SU-DHL-6 (cell line): Measurements from ENCODE around the gene EGFL8.
"Not testable (repeated sequence)": the region's sequence is repeated elsewhere in the genome, so short reads cannot be mapped to it uniquely, and the experiment has no call there.

Experiments used
- H2AFZ ChIP-seq: fragments of 200-600 bp; sonication (generic); 2 replicates; pipeline ENCODE4 v1.6.1; 2014; ENCODE audit warnings: low read depth, mild to moderate bottlenecking, moderate library complexity, mixed read lengths, antibody characterized with exemption, low read length; ENCODE audit not compliant: severe bottlenecking
- H3F3A ChIP-seq: fragments of 200-600 bp; shearing (Covaris generic); 2 replicates; pipeline ENCODE4 v1.6.0; 2016; ENCODE audit warnings: antibody characterized with exemption, mild to moderate bottlenecking; ENCODE audit not compliant: insufficient read depth
- H3K27ac ChIP-seq: fragments of 200-600 bp; sonication (generic); 2 replicates; pipeline ENCODE4 v1.5.1; 2016; ENCODE audit warnings: low read depth, mild to moderate bottlenecking, low read length, moderate library complexity, mixed read lengths
- H3K27me3 ChIP-seq: fragments of 200-600 bp; sonication (generic), shearing (Covaris generic); 2 replicates; pipeline ENCODE4 v1.6.0; 2014; ENCODE audit warnings: mild to moderate bottlenecking, low read length
- H3K36me3 ChIP-seq: fragments of 200-600 bp; sonication (generic); 2 replicates; pipeline ENCODE4 v1.6.1; 2014; ENCODE audit warnings: mild to moderate bottlenecking, low read length, mixed read lengths
- H3K4me2 ChIP-seq: fragments of 300-600, 200-600 bp; shearing (Covaris generic), sonication (generic); 2 replicates; pipeline ENCODE4 v1.6.0; 2014; ENCODE audit warnings: low read length, low read depth, mild to moderate bottlenecking; ENCODE audit not compliant: poor library complexity, severe bottlenecking
- H3K4me3 ChIP-seq: fragments of 200-600 bp; sonication (generic); 2 replicates; pipeline ENCODE4 v1.5.1; 2014; ENCODE audit warnings: antibody characterized with exemption, low read length, mild to moderate bottlenecking, mixed read lengths; ENCODE audit not compliant: insufficient read depth, poor library complexity, severe bottlenecking
- H3K79me2 ChIP-seq: fragments of 200-600 bp; sonication (generic); 2 replicates; pipeline ENCODE4 v1.6.1; 2014; ENCODE audit warnings: mild to moderate bottlenecking, low read length, moderate library complexity; ENCODE audit not compliant: insufficient read depth
- H3K9ac ChIP-seq: fragments of 200-600 bp; sonication (generic); 2 replicates; pipeline ENCODE4 v1.7.0; 2014; ENCODE audit warnings: mild to moderate bottlenecking, low read length
- H3K9me2 ChIP-seq: fragments of 200-600 bp; sonication (generic); replicated peaks from 2 replicates; pipeline ENCODE4 v1.6.1; 2014; ENCODE audit warnings: low read length; ENCODE audit not compliant: insufficient read depth
- H3K9me3 ChIP-seq: fragments of 200-600 bp; sonication (generic); 2 replicates; pipeline ENCODE4 v1.6.1; 2014; ENCODE audit warnings: low read length, mixed read lengths; ENCODE audit not compliant: insufficient read depth
- H4K20me1 ChIP-seq: fragments of 200-600 bp; sonication (generic); 2 replicates; pipeline ENCODE4 v1.6.1; 2014; ENCODE audit warnings: low read depth, mild to moderate bottlenecking, antibody characterized with exemption, low read length, moderate library complexity, mixed read lengths
- EZH2phosphoT487 ChIP-seq: fragments of 200-600 bp; sonication (generic), shearing (Covaris generic); conservative IDR thresholded peaks from 2 replicates; pipeline ENCODE4 v1.6.1; 2018; ENCODE audit warnings: mild to moderate bottlenecking, antibody characterized with exemption, low read length, moderate library complexity, mixed read lengths
- TF ChIP-seq, protein P1 (sequence below): fragments of 200-600 bp; sonication (generic); IDR thresholded peaks from one replicate; pipeline ENCODE4 v1.5.1; 2017; ENCODE audit warnings: antibody characterized with exemption, mild to moderate bottlenecking, low read length, moderate library complexity; ENCODE audit not compliant: insufficient read depth, poor library complexity, severe bottlenecking

EGFL8 gene

DNA sequence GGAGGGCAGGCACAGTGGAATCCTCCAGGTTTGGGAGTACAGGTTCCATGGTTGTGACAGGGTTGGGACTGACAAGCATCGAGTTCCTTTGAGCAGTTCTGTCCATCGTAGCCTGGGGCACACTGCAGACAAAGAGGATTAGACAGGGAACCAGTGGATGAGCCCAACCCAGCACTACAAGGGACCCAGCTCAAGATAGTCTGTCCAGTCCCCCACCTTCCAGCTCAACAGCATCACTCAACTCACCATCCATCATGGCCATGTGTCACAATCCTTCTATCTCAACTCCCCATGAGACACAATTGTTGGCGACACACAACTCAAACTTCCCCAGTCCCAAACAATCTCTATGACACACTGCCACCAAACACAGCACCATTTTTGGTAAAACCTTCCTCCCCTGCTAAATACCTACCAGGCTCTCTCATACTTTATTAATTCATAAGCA lies 39.9 kb downstream of the EGFL8 start:
- Histone ChIP-seq H3K4me3 (no peak overlapping the region), H3K27ac (no peak overlapping the region), H3F3A (no peaks in the 10 kb centered on the region), H3K9me2 (no peaks in the 10 kb centered on the region), H2AFZ (no peak overlapping the region), H3K9ac (no peak overlapping the region), H3K4me2 (no peak overlapping the region), H3K9me3 (no peaks in the 10 kb centered on the region), H3K79me2 (no peaks in the 10 kb centered on the region), H3K27me3 (no peaks in the 10 kb centered on the region), H4K20me1 (no peaks in the 10 kb centered on the region), H3K36me3 (no peaks in the 10 kb centered on the region)
- TF ChIP-seq, protein P1, sequence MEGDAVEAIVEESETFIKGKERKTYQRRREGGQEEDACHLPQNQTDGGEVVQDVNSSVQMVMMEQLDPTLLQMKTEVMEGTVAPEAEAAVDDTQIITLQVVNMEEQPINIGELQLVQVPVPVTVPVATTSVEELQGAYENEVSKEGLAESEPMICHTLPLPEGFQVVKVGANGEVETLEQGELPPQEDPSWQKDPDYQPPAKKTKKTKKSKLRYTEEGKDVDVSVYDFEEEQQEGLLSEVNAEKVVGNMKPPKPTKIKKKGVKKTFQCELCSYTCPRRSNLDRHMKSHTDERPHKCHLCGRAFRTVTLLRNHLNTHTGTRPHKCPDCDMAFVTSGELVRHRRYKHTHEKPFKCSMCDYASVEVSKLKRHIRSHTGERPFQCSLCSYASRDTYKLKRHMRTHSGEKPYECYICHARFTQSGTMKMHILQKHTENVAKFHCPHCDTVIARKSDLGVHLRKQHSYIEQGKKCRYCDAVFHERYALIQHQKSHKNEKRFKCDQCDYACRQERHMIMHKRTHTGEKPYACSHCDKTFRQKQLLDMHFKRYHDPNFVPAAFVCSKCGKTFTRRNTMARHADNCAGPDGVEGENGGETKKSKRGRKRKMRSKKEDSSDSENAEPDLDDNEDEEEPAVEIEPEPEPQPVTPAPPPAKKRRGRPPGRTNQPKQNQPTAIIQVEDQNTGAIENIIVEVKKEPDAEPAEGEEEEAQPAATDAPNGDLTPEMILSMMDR, result no peak
- no peak for TF ChIP-seq EZH2phosphoT487

DNA sequence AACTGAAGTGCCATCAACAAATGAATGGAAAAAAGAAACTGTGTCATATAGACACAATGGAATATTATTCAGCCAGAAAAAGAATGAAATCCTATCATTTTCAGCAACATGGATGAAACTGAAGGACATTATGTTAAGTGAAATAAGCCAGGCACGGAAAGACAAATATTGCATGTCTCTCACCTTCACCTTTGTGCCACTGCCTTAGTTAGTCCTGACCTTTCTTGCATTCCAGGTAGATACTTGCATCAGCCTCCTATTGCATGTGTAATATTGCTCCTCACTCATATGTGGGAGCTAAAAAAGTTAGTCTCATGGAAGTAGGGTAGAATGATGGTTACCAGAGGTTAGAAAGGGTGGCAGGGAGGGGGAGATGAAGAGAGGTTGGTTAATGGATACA lies 44.6 kb downstream of the EGFL8 start:
- H3K4me2 ChIP-seq, result no peak overlapping the region
- TF ChIP-seq EZH2phosphoT487, result no peak
- TF ChIP-seq, protein P1, result no peak
- H3K36me3 ChIP-seq, result no peaks in the 10 kb centered on the region
- H3K9me2 ChIP-seq, result no peaks in the 10 kb centered on the region
- H3K4me3 ChIP-seq, result no peak overlapping the region
- no peaks in the 10 kb centered on the region for H4K20me1 ChIP-seq
- no peaks in the 10 kb centered on the region for H3K79me2 ChIP-seq
- no peaks in the 10 kb centered on the region for H3K27me3 ChIP-seq
- no peak overlapping the region for H3K27ac ChIP-seq
- no peaks in the 10 kb centered on the region for H3K9me3 ChIP-seq
- H2AFZ ChIP-seq, result no peak overlapping the region
- no peaks in the 10 kb centered on the region for H3F3A ChIP-seq
- no peak overlapping the region for H3K9ac ChIP-seq

DNA sequence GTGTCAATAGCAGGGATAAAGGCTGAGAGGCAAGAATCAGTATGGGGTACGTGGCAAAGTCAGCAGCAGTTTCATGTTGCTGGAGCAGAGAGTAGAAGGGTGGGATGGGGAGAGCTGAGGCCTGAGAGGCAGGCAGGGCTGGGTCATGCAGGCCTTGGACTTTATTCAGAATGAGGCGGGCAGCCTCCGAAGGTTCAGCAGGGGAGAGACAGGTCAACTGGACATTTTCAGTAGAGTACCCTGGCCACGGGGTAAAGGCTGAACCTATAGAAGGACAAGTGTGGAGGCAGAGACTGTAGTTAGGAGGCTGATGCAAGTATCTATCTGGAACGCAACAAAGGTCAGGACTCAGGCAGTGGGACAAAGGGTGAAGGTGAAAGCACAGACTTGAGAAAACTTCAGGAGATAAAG lies 45.8 kb downstream of the EGFL8 start:
- Histone ChIP-seq H3K9me2 (no peaks in the 10 kb centered on the region), H3K9ac (no peak overlapping the region), H3K27me3 (no peaks in the 10 kb centered on the region), H4K20me1 (no peaks in the 10 kb centered on the region), H3F3A (no peaks in the 10 kb centered on the region), H2AFZ (no peak overlapping the region), H3K4me2 (no peak overlapping the region), H3K4me3 (no peak overlapping the region), H3K9me3 (no peaks in the 10 kb centered on the region), H3K27ac (no peak overlapping the region), H3K79me2 (no peaks in the 10 kb centered on the region), H3K36me3 (no peaks in the 10 kb centered on the region)
- TF ChIP-seq EZH2phosphoT487, result no peak

DNA sequence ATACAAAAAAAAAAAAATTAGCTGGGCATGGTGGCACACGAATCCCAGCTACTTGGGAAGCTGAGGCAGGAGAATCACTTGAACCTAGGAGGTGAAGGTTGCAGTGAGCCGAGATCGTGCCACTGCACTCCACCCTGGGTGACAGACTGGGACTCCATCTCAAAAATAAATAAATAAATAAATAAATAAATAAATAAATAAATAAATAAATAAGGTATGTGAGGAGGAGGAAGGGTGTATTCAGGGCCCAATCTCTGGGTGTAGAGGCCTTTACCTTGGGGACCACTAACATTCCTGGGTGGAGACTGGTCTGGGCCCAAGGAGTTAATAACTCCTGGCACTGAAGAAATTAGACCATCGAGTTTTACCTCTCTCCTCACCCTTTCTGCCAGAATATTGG lies 47.0 kb downstream of the EGFL8 start:
- H4K20me1 ChIP-seq, H3K9me2 ChIP-seq, H3F3A ChIP-seq, H3K4me3 ChIP-seq, H3K79me2 ChIP-seq, H3K9me3 ChIP-seq, H3K27me3 ChIP-seq, H3K27ac ChIP-seq, H3K36me3 ChIP-seq, H3K4me2 ChIP-seq, H3K9ac ChIP-seq, H2AFZ ChIP-seq: not testable (repeated sequence)
